Naive thymus-derived CD4-positive, alpha-beta T cell (primary cell): ENCODE data around the gene IPMK. TPM values are rescaled to one million over a fixed set of nuclear protein-coding genes. Genes with fewer than 3 reads are reported as not detected.

ENCODE experiments used
- ATAC-seq: fragments of 150-1000 bp; cut with Tn5 transposase; 2 replicates; pipeline ENCODE4 v1.10.0; 2021; ENCODE audit warnings: mild to moderate bottlenecking, moderate library complexity
- CTCF ChIA-PET: fragments of 350-600 bp; sonication (Branson Sonifier 250); formaldehyde crosslinking; loops from one replicate; lab custom pipeline; 2021; ENCODE audit warnings: antibody characterized with exemption; lab: Charles Lee
- POLR2A ChIA-PET: fragments of 350-600 bp; sonication (Branson Sonifier 250); formaldehyde crosslinking; loops from one replicate; lab custom pipeline; 2021; ENCODE audit warnings: antibody characterized with exemption, inconsistent platforms; lab: Charles Lee
- DNase-seq, 9 donors: peaks; one replicate each; pipeline versions ENCODE4 v3.0.0 to v3.0.0-alpha.2; 2020 to 2022; ENCODE audit warnings: mixed read lengths in 1 of 9
- H3K27ac ChIP-seq: one replicate; pipeline ENCODE4 v1.7.0; 2013; ENCODE audit warnings: mild to moderate bottlenecking, low read depth, low read length, moderate library complexity
- H3K27me3 ChIP-seq, 2 donors: one replicate each; pipeline ENCODE4 v1.7.0; 2013; ENCODE audit warnings: low read length in 2 of 2, mild to moderate bottlenecking in 2 of 2, moderate library complexity in 2 of 2; ENCODE audit not compliant: control insufficient read depth in 2 of 2, insufficient read depth in 2 of 2
- H3K36me3 ChIP-seq, 3 experiments: 1 replicate in 2 of 3; 2 replicates in 1 of 3; pipeline ENCODE4 v1.7.0; 2013; ENCODE audit warnings: low read length in 3 of 3, mild to moderate bottlenecking in 3 of 3, moderate library complexity in 1 of 3; ENCODE audit not compliant: insufficient read depth in 3 of 3, control insufficient read depth in 2 of 3
- H3K4me1 ChIP-seq, 2 donors: one replicate each; pipeline ENCODE4 v1.7.0; 2013; ENCODE audit warnings: low read length in 2 of 2, mild to moderate bottlenecking in 2 of 2, moderate library complexity in 1 of 2; ENCODE audit not compliant: control insufficient read depth in 2 of 2, insufficient read depth in 2 of 2
- H3K4me3 ChIP-seq: 2 replicates; pipeline ENCODE4 v1.7.0; 2013; ENCODE audit warnings: mild to moderate bottlenecking, low read length
- H3K9me3 ChIP-seq, 3 experiments: 1 replicate in 2 of 3; 2 replicates in 1 of 3; pipeline ENCODE4 v1.7.0; 2013; ENCODE audit warnings: low read length in 3 of 3; ENCODE audit not compliant: control insufficient read depth in 2 of 3
- H3K27ac Mint-ChIP-seq, 9 donors: one replicate each; pipeline ENCODE4 v1.8.0; 2020 to 2022; ENCODE audit warnings: mixed read lengths in 9 of 9, mild to moderate bottlenecking in 8 of 9, moderate library complexity in 5 of 9, inconsistent platforms in 2 of 9
- H3K27me3 Mint-ChIP-seq, 5 donors: one replicate each; pipeline ENCODE4 v1.8.0; 2021 to 2022; ENCODE audit warnings: mixed read lengths in 5 of 5, mild to moderate bottlenecking in 1 of 5
- H3K36me3 Mint-ChIP-seq, 5 donors: one replicate each; pipeline ENCODE4 v1.8.0; 2020 to 2022; ENCODE audit warnings: mixed read lengths in 5 of 5, mild to moderate bottlenecking in 3 of 5, inconsistent platforms in 1 of 5
- H3K4me1 Mint-ChIP-seq, 7 donors: one replicate each; pipeline ENCODE4 v1.8.0; 2020 to 2022; ENCODE audit warnings: mixed read lengths in 7 of 7, mild to moderate bottlenecking in 3 of 7, inconsistent platforms in 1 of 7
- H3K4me3 Mint-ChIP-seq, 10 donors: one replicate each; pipeline ENCODE4 v1.8.0; 2020 to 2022; ENCODE audit warnings: mild to moderate bottlenecking in 10 of 10, mixed read lengths in 10 of 10, moderate library complexity in 6 of 10, inconsistent platforms in 2 of 10
- H3K9me3 Mint-ChIP-seq, 11 donors: one replicate each; pipeline ENCODE4 v1.8.0; 2020 to 2022; ENCODE audit warnings: mixed read lengths in 11 of 11, mild to moderate bottlenecking in 4 of 11, inconsistent platforms in 1 of 11, moderate library complexity in 1 of 11
- intact Hi-C, 2 donors: fragments of 100-400 bp; cut with micrococcal nuclease; formaldehyde crosslinking; loops; one replicate each; pipeline ENCODE4 v1.15.1; 2023
- polyA plus RNA-seq, 2 donors: library from polyadenylated mRNA; unstranded; fragments of 300-500 nt; fragmentation: Illumina TruSeq; gene quantifications; one replicate each; pipeline ENCODE4 v1.2.3, GENCODE V29; 2021
- total RNA-seq, 6 experiments: library from RNA in 5 of 6; stranded (reverse) in 5 of 6; gene quantifications; 1 replicate in 5 of 6; 2 replicates in 1 of 6; pipeline ENCODE4 v1.2.3 and lab custom pipeline; 2021 to 2026

The IPMK gene
- total RNA-seq, result 1 to 10 TPM; 3.7 to 6.4 (median 6.1) TPM
- polyA plus RNA-seq, result 1 to 10 TPM; 1.6 to 1.8 TPM
- total RNA-seq (lab: John Stamatoyannopoulos, UW), result 16.7 reads per million, percentile 46 among the genes with 10 or more reads in this experiment

- Histone ChIP-seq H3K9me3 (no peaks in the 10 kb centered on the region), H3K27me3 (no peaks in the 10 kb centered on the region), H3K4me1 (peaks cover 18 to 20% of the 10 kb centered on the region in 2 donors), H3K4me3 (peak within 1 kb of the TSS; percentile 73), H3K27ac (peak within 1 kb of the TSS; percentile 77), H3K36me3 (no peaks in the 10 kb centered on the region)
- POLR2A ChIA-PET, result interaction anchor here (0.6 to 2.9 kb wide), 4 partner anchors 10 to 1638 kb away, joined by 3 to 18 read pairs (median 6); partner anchors contain the start of genes CCDC6 and TFAM
- Mint-ChIP-seq H3K4me3 (peak within 1 kb of the TSS; percentile 98 to 99 (median 98)), H3K9me3 (peaks cover 0 to 1% (median 0%) of the 10 kb centered on the region in 11 donors), H3K27me3 (peaks cover 0 to 2% (median 0%) of the 10 kb centered on the region in 5 donors), H3K4me1 (peaks cover 14 to 56% (median 45%) of the 10 kb centered on the region in 7 donors), H3K27ac (peak within 1 kb of the TSS; percentile 91 to 98 (median 96)), H3K36me3 (peaks cover 0 to 5% (median 0%) of the 10 kb centered on the region in 5 donors)
- CTCF ChIA-PET, result interaction anchor here (1.4 to 2.1 kb wide), 3 partner anchors 34 to 117 kb away, joined by 3 to 9 read pairs (median 5); partner anchors contain the start of gene TFAM
- ATAC-seq (peak; percentile 82), DNase-seq (peak; percentile 90 to 97 (median 93))
- intact Hi-C loops, result loop anchor here (1.0 to 10.0 kb wide), 7 partner anchors 23 to 1903 kb away; partner anchors contain the start of genes CCDC6 (in 2 of the 2), TFAM (in 1 of the 2) and ZWINT (in 1 of the 2)
These were observed at the start of gene IPMK for GRCh38 chr10:58267713-58268453. TSS of gene IPMK (minus strand) at chr10:58267894. CDS start at chr10:58267611, 283 bp downstream.

- Mint-ChIP-seq H3K9me3 (no peaks in the 10 kb centered on the region), H3K4me1 (no peaks in the 10 kb centered on the region), H3K36me3 (no peaks in the 10 kb centered on the region), H3K4me3 (no peak overlapping the region), H3K27ac (no peak overlapping the region), H3K27me3 (peaks cover 0 to 31% (median 0%) of the 10 kb centered on the region in 5 donors)
- ATAC-seq (no peak), DNase-seq (no peak)
- no peaks in the 10 kb centered on the region for H3K9me3 ChIP-seq
- H3K27me3 ChIP-seq, result no peaks in the 10 kb centered on the region
- H3K4me1 ChIP-seq, result no peaks in the 10 kb centered on the region
- H3K4me3 ChIP-seq, result no peak overlapping the region
- H3K27ac ChIP-seq, result no peak overlapping the region
- ChIA-PET CTCF (no interaction called here), POLR2A (no interaction called here)
- intact Hi-C loops, result no loop called here
- no peaks in the 10 kb centered on the region for H3K36me3 ChIP-seq
These were observed 49.2 kb upstream of the IPMK start for GRCh38 chr10:58316874-58317273.

GRCh38 chr10:58311026-58311425 lies 43.3 kb upstream of the IPMK start:
- Histone ChIP-seq H3K27me3 (no peaks in the 10 kb centered on the region), H3K4me1 (no peaks in the 10 kb centered on the region), H3K27ac (no peak overlapping the region), H3K36me3 (no peaks in the 10 kb centered on the region), H3K4me3 (no peak overlapping the region), H3K9me3 (no peaks in the 10 kb centered on the region)
- Mint-ChIP-seq H3K4me1 (no peaks in the 10 kb centered on the region), H3K27me3 (peaks cover 7 to 36% (median 25%) of the 10 kb centered on the region in 5 donors), H3K4me3 (no peak overlapping the region), H3K27ac (no peak overlapping the region), H3K36me3 (no peaks in the 10 kb centered on the region), H3K9me3 (no peaks in the 10 kb centered on the region)
- intact Hi-C loops, result no loop called here
- DNase-seq, result no peak
- POLR2A ChIA-PET, result no interaction called here
- CTCF ChIA-PET, result no interaction called here
- ATAC-seq, result no peak

- H3K36me3 Mint-ChIP-seq, result no peaks in the 10 kb centered on the region
- Histone ChIP-seq H3K27me3 (no peaks in the 10 kb centered on the region), H3K27ac (no peak overlapping the region), H3K4me1 (no peaks in the 10 kb centered on the region), H3K4me3 (no peak overlapping the region), H3K9me3 (no peaks in the 10 kb centered on the region), H3K36me3 (no peaks in the 10 kb centered on the region)
- H3K9me3 Mint-ChIP-seq, result no peaks in the 10 kb centered on the region
- ATAC-seq, result no peak
- H3K4me1 Mint-ChIP-seq, result no peaks in the 10 kb centered on the region
- DNase-seq, result no peak
- ChIA-PET POLR2A (no interaction called here), CTCF (interaction anchor here (0.7 to 1.0 kb wide), 2 partner anchors 8 to 77 kb away, joined by 3 read pairs; no protein-coding TSS in a partner anchor)
- H3K27ac Mint-ChIP-seq, result no peak overlapping the region
- intact Hi-C loops, result no loop called here
- H3K4me3 Mint-ChIP-seq, result no peak overlapping the region
- peaks cover 18 to 52% (median 30%) of the 10 kb centered on the region in 5 donors for H3K27me3 Mint-ChIP-seq
These were observed 40.0 kb upstream of the IPMK start for GRCh38 chr10:58307676-58308075.

GRCh38 chr10:58305821-58306220 lies 38.1 kb upstream of the IPMK start:
- POLR2A ChIA-PET, result no interaction called here
- CTCF ChIA-PET, result interaction anchor here (0.6 to 1.0 kb wide), 2 partner anchors 10 to 16 kb away, joined by 4 to 5 read pairs; no protein-coding TSS in a partner anchor

GRCh38 chr10:58304099-58304633 lies 36.5 kb upstream of the IPMK start:
- peaks cover 0 to 5% (median 0%) of the 10 kb centered on the region in 7 donors for H3K4me1 Mint-ChIP-seq
- no peaks in the 10 kb centered on the region for H3K27me3 ChIP-seq
- ATAC-seq (no peak), DNase-seq (no peak)
- H3K36me3 Mint-ChIP-seq, result no peaks in the 10 kb centered on the region
- no peak overlapping the region for H3K27ac ChIP-seq
- H3K27ac Mint-ChIP-seq, result no peak overlapping the region
- POLR2A ChIA-PET, result interaction anchor here (0.6 kb wide), 1 partner anchor 983 kb away, joined by 3 read pairs; no protein-coding TSS in a partner anchor
- H3K4me3 Mint-ChIP-seq, result no peak overlapping the region
- CTCF ChIA-PET, result interaction anchor here (0.7 kb wide), 1 partner anchor 14 kb away, joined by 3 read pairs; no protein-coding TSS in a partner anchor
- no peaks in the 10 kb centered on the region for H3K36me3 ChIP-seq
- H3K9me3 Mint-ChIP-seq, result no peaks in the 10 kb centered on the region
- intact Hi-C loops, result no loop called here
- H3K4me1 ChIP-seq, result no peaks in the 10 kb centered on the region
- H3K9me3 ChIP-seq, result no peaks in the 10 kb centered on the region
- peaks cover 18 to 43% (median 32%) of the 10 kb centered on the region in 5 donors for H3K27me3 Mint-ChIP-seq
- H3K4me3 ChIP-seq, result no peak overlapping the region

More at GRCh38 chr10:58305821-58306220, 38.1 kb upstream of the IPMK start:
- Histone ChIP-seq H3K4me1 (no peaks in the 10 kb centered on the region), H3K27ac (no peak overlapping the region), H3K4me3 (no peak overlapping the region), H3K27me3 (no peaks in the 10 kb centered on the region), H3K9me3 (no peaks in the 10 kb centered on the region), H3K36me3 (no peaks in the 10 kb centered on the region)
- Mint-ChIP-seq H3K27me3 (peaks cover 18 to 52% (median 40%) of the 10 kb centered on the region in 5 donors), H3K4me3 (no peak overlapping the region), H3K27ac (no peak overlapping the region), H3K36me3 (no peaks in the 10 kb centered on the region), H3K9me3 (no peaks in the 10 kb centered on the region), H3K4me1 (no peaks in the 10 kb centered on the region)
- no peak for DNase-seq
- ATAC-seq, result no peak
- intact Hi-C loops, result no loop called here
